AG04449 (cell line): ENCODE results near the gene UBE2N.
A peak's percentile ranks its signal among the peaks of the same experiment; 100 is the strongest.
"Not testable (repeated sequence)": the region's sequence is repeated elsewhere in the genome, so short reads cannot be mapped to it uniquely, and the experiment has no call there.

ENCODE experiments used
- CTCF ChIA-PET: fragments of 350-600 bp; formaldehyde crosslinking; extraction: SDS; loops from one replicate; lab custom pipeline; 2021; ENCODE audit warnings: antibody characterized with exemption; lab: Yijun Ruan, JAX
- POLR2A ChIA-PET: fragments of 400-600, 350-600 bp; formaldehyde crosslinking; extraction: SDS; loops from one replicate; lab custom pipeline; 2020; ENCODE audit warnings: antibody characterized with exemption, inconsistent platforms; lab: Yijun Ruan, JAX
- DNase-seq: peaks from one replicate; pipeline ENCODE4 v3.0.0-alpha.2; 2010; ENCODE audit warnings: low read depth, low spot score
- H3K4me3 ChIP-seq: 2 replicates; pipeline ENCODE4 v1.5.1; 2011; ENCODE audit warnings: low read depth, mild to moderate bottlenecking, control low read depth, low read length
- CTCF ChIP-seq: IDR thresholded peaks from one replicate; pipeline ENCODE4 v1.5.1; 2011; ENCODE audit warnings: mild to moderate bottlenecking, moderate library complexity, low read length, control low read depth, inconsistent platforms; ENCODE audit not compliant: insufficient read depth; ENCODE audit errors: missing control alignments

Gene UBE2N

GRCh38 chr12:93387780-93388179 is 54.0 kb downstream of the UBE2N start:
- no peak for TF ChIP-seq CTCF
- DNase-seq: no peak
- ChIA-PET CTCF (interaction anchor here (1.8 to 5.8 kb wide), 3 partner anchors 9 to 400 kb away, joined by 3 to 29 read pairs (median 28); no protein-coding TSS in a partner anchor), POLR2A (no interaction called here)
- no peak overlapping the region for H3K4me3 ChIP-seq

DNA sequence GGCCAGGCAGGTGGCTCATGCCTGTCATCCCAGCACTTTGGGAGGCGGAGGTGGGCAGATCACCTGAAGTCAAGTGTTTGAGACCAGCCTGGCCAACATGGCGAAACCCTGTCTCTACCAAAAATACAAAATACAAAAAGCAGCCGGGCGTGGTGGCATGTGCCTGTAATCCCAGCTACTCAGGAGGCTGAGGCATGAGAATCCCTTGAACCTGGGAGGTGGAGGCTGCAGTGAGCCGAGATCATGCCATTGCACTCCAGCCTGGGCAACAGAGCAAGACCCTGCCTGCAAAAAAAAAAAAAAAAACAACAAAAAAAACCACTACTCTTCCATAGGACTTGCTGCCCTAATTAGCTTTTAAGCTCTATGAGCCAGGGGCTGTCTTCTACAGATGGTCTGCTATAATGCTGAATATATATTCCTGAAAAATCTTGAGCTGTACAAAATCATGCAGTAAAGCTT is 59.7 kb downstream of the UBE2N start:
- POLR2A ChIA-PET: interaction anchor here (0.7 kb wide), 2 partner anchors 11 to 208 kb away, joined by 3 to 5 read pairs; no protein-coding TSS in a partner anchor
- H3K4me3 ChIP-seq, DNase-seq: not testable (repeated sequence)
- CTCF ChIA-PET: interaction anchor here (0.6 to 4.1 kb wide), 12 partner anchors 8 to 720 kb away, joined by 3 to 32 read pairs (median 5); no protein-coding TSS in a partner anchor

- TF ChIP-seq CTCF: no peak
- H3K4me3 ChIP-seq: peak overlapping the region; percentile 79
- ChIA-PET CTCF (interaction anchor here (0.6 to 4.1 kb wide), 25 partner anchors 9 to 596 kb away, joined by 3 to 32 read pairs (median 4); no protein-coding TSS in a partner anchor), POLR2A (no interaction called here)
- no peak for DNase-seq
Measured at GRCh38 chr12:93381161-93381975, 60.4 kb downstream of the UBE2N start.

DNA sequence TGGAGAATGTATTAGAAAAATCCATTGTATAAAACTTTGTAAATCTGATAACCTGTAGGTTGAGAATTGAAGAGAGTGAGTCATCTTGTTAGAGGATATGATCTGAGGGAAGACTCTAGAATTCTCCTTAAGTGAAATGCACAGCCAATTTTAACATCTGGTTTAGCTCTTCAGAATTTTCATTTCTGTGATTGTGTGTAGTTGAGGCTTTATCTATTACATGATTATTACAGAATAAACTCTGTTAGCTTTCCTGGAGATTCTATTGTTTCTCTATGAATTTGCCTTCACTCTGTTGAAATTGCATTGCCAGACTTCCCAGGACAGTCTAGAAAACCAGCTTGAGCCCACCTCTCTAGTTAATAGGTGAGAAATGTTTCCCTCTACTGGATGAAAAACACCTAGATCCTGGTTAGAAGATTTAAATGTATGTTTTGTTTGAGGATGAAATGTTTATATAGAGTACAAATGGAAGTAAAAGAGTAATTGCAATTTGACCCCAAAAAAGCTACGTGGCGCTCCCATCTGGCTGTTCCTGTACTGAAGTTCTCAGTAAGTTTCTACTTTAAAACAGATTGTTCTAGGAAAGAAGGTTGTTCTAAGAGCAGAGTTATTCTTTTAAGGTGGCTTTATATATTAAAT is 61.1 kb downstream of the UBE2N start:
- ChIA-PET POLR2A (no interaction called here), CTCF (interaction anchor here (0.6 to 4.1 kb wide), 23 partner anchors 13 to 553 kb away, joined by 3 to 32 read pairs (median 3); no protein-coding TSS in a partner anchor)
- peak overlapping the region; percentile 79 for H3K4me3 ChIP-seq
- no peak for DNase-seq
- TF ChIP-seq CTCF: no peak

DNA sequence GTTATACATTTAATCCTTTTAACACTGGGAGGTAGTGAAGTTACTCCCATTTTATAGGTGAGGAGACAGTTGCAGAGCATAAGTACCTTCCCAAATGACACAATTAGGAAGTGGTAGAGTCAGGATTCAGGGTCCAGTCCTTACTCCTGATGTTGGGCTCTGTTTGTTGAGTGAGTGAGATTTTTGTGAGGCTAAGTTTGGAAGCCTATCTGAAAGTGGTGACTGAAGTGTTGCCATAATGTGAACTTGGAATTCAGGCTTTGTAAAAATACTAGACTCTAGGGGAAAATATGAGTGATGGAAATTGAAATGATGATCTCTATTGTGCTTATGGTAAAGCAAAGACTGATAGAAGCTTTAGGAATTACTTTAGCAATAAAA is 61.8 kb downstream of the UBE2N start:
- peak overlapping the region; percentile 79 for H3K4me3 ChIP-seq
- no peak for DNase-seq
- ChIA-PET POLR2A (no interaction called here), CTCF (interaction anchor here (0.9 to 4.1 kb wide), 12 partner anchors 17 to 552 kb away, joined by 3 to 32 read pairs (median 4); no protein-coding TSS in a partner anchor)
- TF ChIP-seq CTCF: no peak

- DNase-seq: no peak
- ChIA-PET CTCF (interaction anchor here (0.9 to 4.1 kb wide), 8 partner anchors 18 to 552 kb away, joined by 3 to 32 read pairs (median 4); no protein-coding TSS in a partner anchor), POLR2A (interaction anchor here (1.0 kb wide), 1 partner anchor 77 kb away, joined by 3 read pairs; no protein-coding TSS in a partner anchor)
- peak overlapping the region; percentile 79 for H3K4me3 ChIP-seq
- TF ChIP-seq CTCF: no peak
Measured at GRCh38 chr12:93379326-93379980, 62.3 kb downstream of the UBE2N start.
